Measurements from ENCODE around the gene C2CD2.

C2CD2 gene

DNA sequence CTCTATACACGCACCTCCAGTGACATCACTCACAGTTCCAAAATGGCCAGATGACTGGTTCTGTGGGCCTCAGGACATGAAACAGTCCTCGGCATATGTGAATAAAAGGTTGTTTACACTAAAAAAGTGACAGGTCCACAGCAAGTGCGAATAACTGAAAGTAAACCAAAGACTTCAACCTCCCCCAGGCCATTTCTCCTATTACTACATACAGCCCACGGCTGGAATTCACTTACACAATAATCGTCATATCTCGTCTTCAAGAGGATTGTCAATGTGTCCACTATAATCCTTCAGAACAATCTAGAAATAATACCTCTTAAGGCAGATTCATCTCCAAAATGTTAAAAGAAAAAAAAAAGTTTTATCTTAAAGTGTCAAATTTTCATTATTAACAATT is 72.8 kb downstream of the C2CD2 start:
- DNase-seq = no peak

DNA sequence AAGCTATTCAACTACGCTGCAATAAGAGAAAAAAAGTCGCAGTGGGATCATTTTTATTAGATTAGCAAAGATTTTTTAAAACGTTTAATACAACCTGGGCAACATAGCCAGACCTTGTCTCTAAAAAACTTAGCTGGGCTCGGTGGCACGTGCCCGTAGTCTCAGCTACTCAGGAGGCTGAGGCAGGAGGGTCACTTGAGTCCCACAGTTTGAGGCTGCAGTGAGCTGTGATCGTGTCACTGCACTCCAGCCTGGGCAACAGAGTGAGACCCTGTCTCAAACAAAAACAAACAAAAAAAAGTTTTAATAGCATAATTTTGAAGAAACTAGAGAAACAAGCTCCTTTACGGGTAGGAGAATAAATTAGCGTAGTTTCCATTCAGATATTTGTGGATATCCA is 73.7 kb downstream of the C2CD2 start:
- DNase-seq = no peak

DNA sequence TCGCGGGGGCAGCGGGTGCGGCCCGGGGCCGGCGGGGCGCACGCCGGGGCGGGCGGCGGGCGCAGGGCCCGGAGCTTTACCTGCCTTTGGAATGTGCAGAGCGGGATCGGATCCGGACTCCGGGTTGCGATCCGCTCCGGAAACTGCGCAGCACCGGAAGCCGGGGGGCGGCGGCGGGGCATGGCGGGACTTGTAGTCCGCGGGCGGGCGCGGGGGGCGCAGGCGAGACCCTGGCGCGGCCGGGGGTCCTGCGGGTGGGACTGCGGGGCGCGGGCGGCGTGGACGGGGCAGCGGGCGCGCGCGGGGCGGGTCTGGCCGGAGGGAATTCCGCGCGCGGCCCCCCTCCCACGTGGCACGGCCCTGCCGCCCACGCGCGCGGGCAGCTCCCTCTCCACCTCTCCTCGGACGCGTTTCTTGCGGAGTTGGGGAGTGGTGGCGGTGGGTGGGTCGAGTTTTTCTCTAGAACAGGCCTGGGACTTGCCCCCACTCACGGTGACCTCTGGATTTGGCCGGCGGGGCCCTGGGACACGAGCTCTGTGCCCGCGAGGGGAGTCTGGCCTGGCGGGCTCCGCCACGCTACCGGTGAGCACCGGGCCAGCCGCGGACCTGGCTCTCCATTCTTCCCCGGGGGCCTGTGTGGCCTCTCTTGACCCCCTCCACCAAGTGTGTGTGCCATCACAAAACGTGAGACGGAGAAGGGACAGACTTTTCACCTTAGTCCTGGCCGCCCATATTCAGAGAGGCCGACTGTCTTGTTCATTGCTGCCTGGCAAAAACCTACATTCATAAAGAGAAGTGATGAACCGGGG is 74.4 kb downstream of the C2CD2 start, which contains the start of gene PRDM15:
Gene PRDM15, minus strand, starts transcription at position 155 of the 809 bp plus-strand sequence. CDS start 18,981 bp downstream, outside the sequence.
- DNase-seq = peak; percentile 90

DNA sequence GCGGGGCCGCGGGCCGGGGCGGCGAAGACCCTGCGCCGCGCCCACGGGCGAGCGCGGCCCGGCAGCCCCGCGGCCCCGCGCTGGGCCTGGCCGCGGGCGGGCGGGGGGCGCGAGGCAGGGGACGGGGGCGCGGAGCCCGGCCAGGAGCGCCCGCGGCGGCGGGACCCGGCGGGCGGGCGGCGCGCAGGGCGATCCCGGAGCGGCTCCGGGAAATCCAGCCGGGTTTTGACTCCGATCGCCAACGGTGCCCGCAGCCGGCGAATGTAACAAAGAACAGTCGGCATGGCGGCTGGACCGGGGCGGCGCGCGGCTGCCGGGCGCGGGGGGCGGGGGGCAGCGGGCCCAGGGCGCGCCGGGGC is 75.0 kb downstream of the C2CD2 start:
- DNase-seq = peak; percentile 84

DNA sequence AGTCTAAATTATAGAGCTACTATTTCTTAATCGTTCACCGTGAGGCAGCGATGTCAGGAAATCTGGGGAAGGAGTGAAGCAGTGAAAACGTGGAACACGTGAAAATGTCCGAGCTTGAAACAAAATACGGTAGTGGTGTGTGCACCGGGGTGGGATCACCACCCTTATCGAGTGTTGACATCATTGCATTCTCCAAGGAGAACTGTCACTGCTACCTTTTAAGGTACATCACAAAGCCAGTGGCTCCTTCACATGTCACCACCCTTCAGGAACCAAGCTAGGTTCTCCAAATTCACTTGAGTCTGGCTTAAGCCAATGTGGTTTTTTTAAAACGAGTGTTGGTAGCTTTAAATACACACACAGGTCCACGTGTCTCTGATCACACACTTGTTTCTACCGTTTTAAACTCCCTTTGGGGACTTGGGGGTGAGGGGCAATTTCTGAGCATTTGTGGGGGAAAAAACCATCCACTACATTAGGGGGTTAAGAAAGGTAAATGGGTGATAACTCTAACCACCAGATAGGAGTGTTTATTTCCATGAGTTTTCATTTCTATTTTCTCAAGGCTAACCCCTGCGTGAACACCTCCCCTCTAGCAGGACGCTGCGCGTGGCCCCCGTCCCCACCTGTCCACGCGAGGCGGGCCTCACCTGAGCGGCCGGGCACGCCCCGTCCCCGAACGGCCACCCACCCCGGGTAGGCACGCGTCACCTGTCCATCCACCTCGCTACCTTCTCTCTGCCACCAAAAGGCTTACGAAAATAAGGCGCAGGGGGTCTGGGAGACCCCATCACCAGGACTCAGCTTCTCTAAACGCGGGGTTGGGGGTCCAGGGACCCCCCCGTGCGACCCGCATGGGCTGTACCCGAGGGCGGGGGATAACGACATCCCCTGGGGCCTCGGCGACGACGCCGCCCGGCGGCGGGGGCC is 75.7 kb downstream of the C2CD2 start:
- DNase-seq = peak; percentile 54

DNA sequence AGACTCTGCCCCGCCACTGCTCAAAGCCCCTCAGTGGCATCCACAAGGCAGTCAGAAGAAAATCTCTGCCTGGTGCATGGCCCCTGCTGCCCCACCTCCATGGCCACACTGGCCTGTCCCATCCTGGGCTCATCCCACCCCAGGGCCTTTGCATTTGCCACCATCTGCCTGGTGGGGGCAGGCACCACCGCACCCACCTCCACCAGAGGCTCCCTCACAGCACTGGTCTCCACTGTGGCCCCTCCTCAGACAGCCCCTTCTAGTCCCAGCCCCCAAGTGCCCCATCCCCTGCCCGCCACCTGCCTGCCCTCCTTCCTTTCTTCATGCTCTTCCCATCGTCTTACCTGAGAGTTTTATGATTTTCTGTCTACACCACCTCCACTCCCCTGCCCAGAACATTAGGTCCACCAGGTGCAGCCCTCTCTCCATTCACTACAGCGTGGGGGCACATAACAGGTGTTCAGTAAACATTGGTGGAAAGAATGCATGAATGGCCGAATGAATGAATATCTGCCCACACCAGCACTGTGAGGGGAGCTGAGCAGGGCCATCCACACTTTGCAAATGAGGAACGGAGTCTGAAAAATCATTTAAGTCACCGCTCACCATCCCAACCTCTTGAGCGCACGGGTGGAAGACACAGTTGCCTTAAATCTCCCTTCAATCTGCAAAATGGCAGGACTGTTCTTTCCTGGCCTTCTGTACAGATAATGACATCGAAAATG is 76.7 kb downstream of the C2CD2 start:
- no peak for DNase-seq

DNA sequence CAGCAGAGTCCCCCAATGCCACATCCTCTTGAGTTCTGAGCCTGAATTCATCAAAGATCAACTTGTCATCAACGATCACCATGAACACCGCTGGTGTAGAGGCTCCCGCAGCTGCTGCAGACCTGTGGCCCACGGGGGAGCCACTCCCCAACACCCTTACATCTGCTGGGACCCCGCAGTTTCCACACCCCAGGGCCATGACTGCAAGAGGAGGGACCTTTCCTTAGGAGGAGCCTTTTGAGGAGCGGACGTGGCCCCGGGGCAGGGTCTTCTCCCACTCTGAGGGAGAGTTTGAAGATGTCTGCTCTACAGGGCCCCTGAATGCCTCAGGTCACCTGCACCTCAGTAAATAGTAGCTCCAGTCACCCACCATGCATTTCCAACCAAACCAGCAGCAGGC is 77.4 kb downstream of the C2CD2 start:
- no peak for DNase-seq

DNA sequence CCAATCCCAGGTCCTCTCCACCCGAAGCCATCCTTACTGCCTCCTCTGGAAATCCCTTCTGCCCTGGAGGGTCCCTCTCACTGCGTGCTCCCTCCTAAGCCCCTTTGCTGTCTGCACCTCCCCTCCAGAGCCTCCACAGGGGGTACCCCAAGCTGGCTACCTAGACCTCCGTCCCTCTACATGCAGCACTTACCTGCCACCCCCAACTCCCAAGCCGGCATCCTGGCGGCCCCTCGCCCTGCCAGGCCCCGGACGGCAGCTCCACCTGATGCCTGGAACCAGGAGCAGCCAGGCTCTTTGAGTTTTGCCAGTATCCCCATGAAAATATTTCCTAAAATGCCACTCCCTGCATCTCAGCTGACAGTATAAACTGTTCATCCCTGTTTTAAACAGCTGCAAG is 78.7 kb downstream of the C2CD2 start:
- no peak for DNase-seq

DNA sequence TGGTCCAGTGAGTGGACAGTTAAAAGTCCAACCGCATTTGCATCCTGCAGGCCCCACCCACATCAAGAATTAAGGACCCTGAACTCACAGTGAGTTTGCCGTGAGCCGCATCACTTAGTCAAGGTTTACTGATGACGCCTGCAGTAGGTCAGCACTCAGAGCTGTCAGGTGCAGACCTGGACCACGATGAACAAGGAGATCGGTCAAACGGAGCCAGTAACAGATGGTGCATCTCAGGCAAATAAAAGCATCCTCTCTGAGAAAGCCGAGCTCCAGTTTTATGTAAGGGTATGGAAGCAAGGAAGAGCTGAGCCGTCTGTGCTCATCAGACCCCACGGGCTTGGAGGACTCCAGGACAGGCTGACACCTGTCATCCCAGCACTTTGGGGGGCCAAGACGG is 79.2 kb downstream of the C2CD2 start:
- DNase-seq = no peak

DNA sequence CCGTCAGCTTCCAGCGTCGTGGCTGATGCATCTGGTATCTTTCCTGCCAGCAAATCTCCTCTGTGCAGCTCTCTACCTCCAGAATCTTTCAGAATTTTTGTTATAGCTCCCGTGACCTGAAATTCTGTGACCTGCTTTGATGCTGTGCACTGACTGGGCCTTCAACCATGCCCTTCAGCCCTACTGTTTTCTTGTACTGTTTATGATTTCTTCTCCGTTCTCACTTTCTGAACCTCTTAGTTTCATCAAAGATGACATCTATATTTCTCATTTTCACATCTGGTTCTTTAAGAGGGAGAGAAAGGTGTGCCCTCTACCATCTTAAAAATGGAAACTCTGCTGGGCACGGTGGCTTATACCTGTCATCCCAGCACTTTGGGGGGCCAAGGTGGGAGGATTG is 80.4 kb downstream of the C2CD2 start:
- no peak for DNase-seq

DNA sequence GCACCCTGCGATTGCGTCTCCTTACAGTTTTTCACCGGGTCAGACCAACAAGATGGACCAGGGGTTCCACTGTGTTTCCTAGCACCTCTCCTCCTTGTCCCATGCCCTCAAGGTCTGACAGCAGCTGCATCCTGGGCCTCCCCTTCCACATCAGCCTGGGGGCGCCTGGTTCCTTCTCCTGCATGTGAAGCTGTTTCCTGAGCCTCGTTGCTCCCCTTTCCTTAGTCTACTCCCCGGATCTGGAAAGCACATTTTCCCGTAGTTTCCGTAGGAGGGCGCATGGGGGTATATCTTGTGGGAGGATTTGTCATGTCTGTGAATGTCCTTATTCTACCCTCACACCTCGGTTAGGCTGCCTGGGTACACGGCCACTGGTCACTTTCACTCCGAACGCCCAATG is 80.8 kb downstream of the C2CD2 start:
- no peak for DNase-seq

DNA sequence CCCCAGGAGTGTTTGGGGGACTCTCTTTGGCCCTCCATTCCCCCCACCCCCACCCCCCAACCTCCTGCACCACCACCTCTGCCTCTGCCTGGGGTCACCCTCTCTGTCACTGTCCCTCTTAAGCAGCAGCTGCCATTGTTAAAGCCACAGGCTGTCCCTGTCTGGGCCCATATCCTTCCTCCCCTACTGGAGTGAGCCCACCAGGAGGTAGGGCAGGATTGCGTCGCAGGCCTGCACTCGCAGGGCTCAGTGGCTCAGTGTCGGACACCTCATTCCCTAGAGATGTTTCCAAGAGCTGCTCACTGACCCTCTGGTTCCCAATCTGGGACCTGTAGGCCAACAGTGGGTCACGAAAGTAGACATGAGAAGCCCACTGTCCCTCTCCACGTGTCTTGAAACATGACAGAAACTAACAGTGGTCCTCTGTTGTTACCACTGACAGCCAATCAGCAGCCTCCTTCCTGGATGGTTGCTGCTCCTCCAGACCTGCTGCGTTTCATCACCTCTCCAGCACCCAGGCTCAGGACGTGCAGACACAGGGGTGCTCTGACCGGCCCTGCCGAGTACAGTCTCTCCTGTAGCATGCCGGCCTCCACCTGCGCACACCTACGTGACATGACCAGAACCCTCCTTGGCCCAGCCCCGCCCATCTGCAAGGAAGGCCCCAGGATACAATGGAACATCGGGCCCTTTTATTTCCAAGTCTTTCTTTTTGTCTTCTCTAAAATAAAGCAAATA is 82.4 kb downstream of the C2CD2 start:
- DNase-seq = no peak

DNA sequence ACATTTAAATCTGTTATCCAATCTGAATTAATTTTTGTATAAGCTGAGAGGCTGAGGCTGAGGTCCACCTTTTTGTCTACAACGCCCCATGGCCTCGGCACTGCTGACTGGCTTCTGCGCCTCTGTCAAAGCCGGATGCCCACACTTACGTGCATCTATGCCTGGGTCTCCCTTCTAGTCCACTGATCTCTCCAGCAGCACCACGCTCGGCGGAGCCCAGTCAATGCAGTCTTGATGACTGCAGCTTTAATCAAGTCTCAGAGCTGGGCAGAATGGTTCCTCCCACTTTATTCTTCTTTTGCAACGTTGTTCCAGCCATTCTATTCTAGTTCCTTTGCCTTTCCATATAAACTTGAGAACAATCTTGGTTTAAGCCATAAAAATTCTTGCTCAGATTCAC is 84.0 kb downstream of the C2CD2 start:
- DNase-seq = no peak

DNA sequence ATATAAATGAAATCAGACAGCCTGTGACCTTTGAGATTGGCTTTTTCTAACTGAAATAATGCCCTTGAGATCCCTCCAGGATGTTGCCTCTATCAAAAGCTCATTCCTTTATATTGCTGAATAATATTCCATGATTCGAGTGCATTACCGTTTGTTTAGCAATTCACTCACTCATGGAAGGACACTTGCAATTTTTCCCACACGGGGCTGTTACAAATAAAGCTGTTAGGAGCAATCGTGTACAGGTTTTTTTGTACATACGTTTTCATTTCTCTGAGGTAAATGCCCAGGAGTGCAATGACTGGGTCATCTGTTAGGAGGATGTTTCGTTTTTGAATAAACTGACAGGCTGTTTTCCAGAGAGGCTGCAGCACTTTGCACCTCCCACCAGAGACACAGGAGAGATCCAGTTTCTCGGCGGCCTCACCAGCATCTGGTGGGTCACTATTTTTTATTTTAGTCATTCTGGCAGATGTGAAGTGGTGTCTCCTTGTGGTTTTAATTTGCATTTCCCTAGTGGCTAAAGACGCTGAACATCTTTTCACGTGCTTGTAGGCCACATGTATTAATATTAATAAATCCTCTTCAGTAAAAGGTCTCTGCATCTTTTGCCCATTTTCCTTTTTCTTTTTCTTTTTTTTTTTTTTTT is 85.6 kb downstream of the C2CD2 start:
- no peak for DNase-seq

DNA sequence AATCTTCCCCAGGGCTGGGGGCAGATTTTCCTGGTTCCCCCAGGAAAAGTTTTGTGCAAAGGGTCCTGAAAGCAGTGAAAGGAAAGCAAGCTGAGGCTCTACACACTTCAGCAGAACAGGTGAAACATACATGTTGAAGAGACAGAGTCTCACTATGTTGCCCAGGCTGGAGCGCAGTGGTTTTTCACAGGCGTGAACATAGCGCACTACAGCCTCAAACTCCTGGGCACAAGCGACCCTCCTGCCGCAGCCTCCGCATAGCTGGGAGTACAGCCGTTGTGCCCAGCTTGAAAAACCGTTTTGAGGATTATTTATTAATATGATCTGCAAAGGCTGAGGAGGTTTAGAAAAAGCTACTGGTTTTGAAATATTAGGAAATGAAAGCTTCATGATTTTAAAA is 86.5 kb downstream of the C2CD2 start:
- no peak for DNase-seq

DNA sequence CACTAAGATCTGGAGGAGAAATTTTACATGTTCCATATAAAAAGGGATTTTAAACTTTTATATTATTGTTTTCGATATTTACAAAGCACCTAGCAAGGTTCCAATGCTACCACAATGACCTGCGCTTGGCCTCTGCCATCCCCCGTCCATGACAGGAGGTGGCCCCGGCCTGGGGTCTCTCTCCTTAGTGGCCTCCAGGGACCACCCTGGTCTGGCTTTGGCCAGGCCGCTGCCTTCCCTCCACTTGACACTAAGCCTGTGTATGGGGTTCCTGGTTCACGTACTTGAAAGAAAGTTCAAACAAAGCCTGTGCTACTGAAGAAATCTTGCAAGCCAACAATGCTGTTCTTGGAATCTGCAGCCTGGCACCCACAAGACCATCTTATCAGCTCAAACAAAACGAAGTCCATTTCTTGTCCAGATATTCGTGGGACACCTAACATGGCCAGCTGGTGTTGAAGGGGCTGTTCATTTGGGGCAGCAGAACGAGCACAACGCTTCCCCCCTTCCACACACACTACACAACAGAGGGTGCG is 87.5 kb downstream of the C2CD2 start:
- no peak for DNase-seq

DNA sequence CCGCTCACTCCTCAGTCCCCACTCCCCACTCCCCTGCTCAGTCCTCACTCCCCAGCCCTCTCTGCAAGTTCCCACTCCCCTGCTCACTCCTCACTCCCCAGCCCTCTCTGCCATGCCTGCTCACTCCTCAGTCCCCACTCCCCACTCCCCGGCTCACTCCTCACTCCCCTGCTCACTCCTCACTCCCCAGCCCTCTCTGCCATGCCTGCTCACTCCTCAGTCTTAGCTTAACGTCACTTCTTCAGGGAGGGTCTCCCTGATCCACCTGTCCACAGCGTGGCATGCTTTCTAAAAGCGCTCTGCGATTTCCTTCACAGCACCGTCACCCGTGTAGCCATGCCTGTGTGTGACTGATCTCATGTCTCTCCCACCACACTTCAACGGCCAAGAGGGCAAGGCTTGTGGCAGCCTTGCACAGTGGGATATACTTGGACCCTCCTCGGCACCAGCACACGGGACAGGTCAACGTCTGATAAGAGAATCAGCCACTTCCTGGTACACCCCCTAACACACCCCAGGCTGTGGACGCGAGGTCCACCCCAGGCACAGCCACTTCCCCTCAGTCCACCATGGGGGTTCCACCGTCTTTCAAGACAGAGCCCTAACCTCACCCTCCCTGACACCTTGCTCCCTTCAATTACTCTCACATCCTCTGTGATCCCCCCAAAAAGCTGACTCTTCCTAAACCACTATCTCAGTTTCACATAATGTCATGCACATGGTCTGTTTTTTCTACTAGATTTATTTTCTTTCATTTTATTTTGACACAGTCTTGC is 88.6 kb downstream of the C2CD2 start:
- DNase-seq = no peak

DNA sequence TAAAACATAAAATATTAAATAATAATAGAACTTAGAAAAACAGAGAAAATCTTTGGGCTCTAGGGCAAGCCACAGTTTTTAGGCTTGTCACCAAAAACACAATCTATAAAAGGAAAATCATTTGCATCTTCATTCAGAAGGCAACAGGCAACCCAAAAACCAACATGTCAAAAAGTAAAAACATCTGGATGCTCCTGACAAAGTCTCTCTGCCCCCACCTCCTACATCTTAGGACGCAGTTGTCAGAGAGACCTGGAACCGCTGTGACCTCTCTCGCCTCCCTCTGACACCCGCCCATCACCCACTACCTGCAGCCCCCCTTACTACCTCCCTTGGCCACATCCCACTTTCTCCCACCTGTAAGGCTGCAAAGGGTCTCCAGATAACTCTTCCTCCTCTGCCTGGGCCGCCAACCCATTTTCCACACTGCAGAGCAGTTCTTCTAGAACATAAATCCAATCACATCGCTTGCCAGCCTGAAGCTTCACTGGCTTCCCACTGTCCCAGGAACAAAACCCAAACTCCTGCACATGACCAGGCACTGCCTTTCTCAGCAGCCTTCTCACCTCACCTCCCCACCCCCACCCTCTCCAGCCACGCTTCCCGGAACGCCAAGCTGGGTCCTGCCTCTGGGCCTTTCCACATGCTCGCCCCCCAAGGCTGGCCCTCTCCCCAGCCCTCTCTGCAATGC is 89.4 kb downstream of the C2CD2 start:
- DNase-seq = no peak

DNA sequence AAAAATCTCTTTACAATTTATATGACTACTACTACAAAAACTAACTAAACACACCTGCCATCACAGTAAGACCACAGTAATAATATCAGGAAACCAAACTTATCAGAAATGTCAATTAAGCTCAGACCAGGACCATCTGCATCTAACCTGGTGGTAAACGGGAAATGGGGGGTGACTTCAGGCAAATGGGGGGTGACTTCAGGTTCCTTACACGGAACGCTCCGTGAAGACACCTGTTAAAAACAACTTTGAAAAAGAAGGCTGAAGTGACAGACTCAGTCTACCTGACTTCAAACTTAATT is 90.4 kb downstream of the C2CD2 start:
- no peak for DNase-seq

DNA sequence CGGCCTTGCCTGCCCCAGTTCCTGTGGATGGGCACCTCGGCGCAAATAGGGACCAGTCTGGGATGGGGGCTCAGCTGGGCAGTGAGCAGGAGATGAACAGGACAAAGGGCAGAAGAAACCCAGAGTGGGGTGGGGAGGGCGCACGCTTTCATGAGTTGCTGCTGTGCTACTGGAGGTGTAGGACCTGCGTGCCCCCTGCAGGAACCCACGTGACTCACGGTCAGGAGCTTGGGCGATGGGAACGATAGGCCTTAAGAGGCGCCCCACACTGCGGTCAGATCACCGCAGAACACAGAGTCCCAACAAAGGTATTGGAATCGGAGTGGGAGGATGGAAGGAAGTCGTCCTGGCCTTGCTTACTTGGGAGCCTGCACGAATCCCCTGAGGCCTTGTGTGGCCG is 91.8 kb downstream of the C2CD2 start:
- no peak for DNase-seq

DNA sequence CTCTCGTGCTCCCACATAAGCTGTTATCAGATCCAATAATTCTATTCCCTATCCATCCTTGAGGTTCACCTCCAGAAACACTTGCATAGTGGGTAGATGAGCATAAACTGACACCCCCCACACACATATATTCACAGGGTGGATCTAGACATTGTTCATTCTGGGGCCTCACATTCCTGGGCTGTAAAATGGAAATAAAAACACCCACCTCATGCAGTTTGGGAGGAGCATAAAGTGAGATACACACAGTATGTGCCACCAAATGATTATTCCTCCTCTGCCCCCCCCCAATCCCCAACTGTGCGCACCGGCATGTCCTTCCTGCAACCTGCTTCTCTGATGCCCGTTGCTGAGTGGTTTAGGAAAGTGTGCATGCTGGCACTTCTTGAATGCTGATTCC is 92.6 kb downstream of the C2CD2 start:
- DNase-seq = no peak
